ENCODE measurements around the gene ATP2B3.

The ATP2B3 gene

GRCh38 chrX:153592091-153592833 lies 74.8 kb downstream of the ATP2B3 start:
- TF ChIP-seq, protein P1, sequence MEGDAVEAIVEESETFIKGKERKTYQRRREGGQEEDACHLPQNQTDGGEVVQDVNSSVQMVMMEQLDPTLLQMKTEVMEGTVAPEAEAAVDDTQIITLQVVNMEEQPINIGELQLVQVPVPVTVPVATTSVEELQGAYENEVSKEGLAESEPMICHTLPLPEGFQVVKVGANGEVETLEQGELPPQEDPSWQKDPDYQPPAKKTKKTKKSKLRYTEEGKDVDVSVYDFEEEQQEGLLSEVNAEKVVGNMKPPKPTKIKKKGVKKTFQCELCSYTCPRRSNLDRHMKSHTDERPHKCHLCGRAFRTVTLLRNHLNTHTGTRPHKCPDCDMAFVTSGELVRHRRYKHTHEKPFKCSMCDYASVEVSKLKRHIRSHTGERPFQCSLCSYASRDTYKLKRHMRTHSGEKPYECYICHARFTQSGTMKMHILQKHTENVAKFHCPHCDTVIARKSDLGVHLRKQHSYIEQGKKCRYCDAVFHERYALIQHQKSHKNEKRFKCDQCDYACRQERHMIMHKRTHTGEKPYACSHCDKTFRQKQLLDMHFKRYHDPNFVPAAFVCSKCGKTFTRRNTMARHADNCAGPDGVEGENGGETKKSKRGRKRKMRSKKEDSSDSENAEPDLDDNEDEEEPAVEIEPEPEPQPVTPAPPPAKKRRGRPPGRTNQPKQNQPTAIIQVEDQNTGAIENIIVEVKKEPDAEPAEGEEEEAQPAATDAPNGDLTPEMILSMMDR (IDR thresholded peaks at IDR 0.05; ENCODE audit: low read depth, low read length), result no peak
- H3K4me3 ChIP-seq (replicated peaks in 1 of 2; ENCODE audit: low read depth in 2 of 2, low read length in 2 of 2), result no peak overlapping the region
- DNase-seq (ENCODE audit: low read depth in 2 of 2), result no peak

DNA sequence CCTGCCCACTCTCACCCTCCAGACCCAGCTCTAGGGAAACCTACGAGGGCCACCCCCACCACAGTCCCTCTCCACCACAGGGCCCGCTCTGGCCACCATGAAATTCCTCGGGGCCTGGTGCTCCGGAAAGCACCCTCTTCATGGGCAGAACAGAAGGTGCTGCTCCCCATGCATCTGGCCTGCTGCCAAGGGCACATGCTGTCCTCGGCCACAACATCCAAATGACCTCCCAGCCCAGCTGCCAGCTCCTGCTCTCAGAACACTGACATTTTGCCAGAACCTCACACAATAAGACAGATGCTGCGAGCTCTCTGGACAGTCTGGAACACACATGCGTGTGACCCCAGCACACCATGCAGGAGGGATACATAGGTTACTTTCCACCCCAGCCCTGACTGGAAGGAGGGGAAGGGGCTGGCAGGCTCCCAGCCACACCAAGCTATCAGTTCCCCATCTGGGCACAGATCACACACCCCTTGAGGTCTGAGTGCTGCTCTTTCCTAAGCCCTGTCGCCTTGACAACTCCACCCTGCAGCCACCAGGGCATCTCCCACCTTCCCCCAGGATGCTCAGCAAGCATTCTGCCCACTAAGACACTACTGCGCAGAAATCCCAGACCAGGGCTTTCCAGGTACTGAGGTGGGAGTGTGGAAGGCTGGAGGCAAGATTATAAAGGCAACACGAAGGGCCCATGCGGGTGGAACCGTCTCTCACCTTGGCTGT lies 75.7 kb downstream of the ATP2B3 start:
- TF ChIP-seq, protein P1 (IDR thresholded peaks at IDR 0.05; ENCODE audit: low read depth, low read length), result no peak
- H3K4me3 ChIP-seq (replicated peaks in 1 of 2; ENCODE audit: low read depth in 2 of 2, low read length in 2 of 2), result no peak overlapping the region
- DNase-seq (ENCODE audit: low read depth in 2 of 2), result no peak

DNA sequence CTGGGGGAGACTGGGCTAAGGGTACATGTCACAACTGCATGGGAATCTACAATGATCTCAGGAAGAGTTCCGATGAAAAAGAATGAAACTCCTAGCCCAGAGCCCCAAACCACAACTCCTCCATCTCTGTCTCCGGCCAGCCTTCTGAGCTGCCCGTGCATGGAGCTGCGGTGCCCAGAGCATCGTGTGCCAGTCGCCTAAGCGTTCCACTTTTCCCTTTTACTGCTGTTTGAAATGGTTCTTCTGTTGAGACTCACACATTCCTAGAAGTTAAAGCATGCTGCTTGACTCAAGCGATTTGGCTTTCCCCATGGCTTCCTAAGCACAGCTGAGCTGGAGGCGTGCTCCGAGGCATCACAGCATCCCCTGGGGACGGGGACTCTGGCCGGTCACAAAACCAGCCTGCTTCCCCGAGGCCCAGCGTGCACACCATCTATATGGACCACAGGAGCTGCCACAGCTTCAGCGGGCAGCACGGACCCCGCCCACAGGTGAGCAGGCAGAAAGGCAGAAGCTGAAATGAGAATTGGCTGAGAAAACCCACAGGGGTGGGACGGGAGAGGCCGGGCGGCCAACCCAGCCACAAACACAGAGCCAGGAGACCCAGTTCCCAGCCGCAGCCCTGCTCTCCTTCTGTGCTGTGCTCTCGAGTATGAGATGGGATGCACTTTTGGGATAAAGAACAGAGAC lies 76.5 kb downstream of the ATP2B3 start:
- no peak overlapping the region for H3K4me3 ChIP-seq (replicated peaks in 1 of 2; ENCODE audit: low read depth in 2 of 2, low read length in 2 of 2)
- DNase-seq (ENCODE audit: low read depth in 2 of 2), result no peak
- TF ChIP-seq, protein P1 (IDR thresholded peaks at IDR 0.05; ENCODE audit: low read depth, low read length), result no peak

GRCh38 chrX:153595387-153595786 lies 77.9 kb downstream of the ATP2B3 start:
- TF ChIP-seq, protein P1 (IDR thresholded peaks at IDR 0.05; ENCODE audit: low read depth, low read length), result no peak
- no peak overlapping the region for H3K4me3 ChIP-seq (replicated peaks in 1 of 2; ENCODE audit: low read depth in 2 of 2, low read length in 2 of 2)
- no peak for DNase-seq (ENCODE audit: low read depth in 2 of 2)

DNA sequence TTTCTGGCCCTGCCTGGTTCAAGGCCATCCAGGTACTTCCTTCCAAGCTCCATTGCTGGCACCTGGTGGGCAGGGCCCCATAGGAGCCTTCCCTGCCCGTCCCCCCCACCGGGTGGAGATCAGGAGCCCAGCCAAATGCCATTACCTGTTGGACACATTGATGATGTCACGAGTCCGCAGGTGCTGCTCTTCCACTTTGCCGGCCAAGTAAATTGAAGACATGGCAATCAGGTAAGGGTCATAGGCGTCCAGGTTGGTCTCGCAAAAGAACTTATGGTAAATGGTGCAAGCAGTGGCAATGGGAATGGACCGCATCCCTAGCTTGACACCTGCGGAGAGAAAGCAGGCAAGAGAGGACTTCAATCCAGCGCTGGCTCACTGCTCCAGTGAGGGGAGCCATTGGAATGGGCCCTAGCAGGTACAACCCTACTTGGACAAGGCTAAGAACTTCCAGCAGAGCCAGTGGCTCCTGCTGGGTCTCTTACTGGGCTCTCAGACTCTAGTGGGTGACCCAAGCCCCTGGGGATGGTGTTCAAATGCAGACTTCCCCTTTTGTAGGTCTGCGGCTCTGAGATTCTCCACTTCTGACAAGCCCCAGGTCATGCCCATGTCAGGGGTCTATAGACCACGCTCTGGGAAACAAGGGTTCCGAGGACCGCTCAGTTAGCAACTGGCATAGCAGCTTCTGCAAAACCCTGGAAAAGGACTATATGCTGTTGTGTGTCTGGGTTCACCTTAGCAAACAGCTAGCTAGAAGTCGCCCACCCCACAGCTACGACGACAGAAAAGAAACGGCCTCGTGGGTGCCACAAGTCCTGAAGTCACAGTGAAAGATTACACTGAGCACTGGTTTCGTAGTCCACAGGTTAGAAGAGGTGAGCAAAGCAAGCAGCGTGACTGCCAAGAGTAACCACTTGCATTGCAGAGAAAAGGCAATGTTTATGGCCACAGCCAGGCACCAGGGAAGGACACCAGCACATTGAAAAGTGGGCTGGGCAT lies 78.7 kb downstream of the ATP2B3 start:
- TF ChIP-seq, protein P1 (IDR thresholded peaks at IDR 0.05; ENCODE audit: low read depth, low read length), result no peak
- DNase-seq (ENCODE audit: low read depth in 2 of 2), result no peak
- H3K4me3 ChIP-seq (replicated peaks in 1 of 2; ENCODE audit: low read depth in 2 of 2, low read length in 2 of 2), result no peak overlapping the region
